Measurements from ENCODE around the gene FXYD2. TPM values are rescaled to one million over a fixed set of nuclear protein-coding genes. Genes with fewer than 3 reads are reported as not detected.

The FXYD2 gene
- total and polyA plus RNA-seq, 2 of the 4 experiments (the other 2 are of a cell fraction): 0.09 TPM; not detected in 1

DNA sequence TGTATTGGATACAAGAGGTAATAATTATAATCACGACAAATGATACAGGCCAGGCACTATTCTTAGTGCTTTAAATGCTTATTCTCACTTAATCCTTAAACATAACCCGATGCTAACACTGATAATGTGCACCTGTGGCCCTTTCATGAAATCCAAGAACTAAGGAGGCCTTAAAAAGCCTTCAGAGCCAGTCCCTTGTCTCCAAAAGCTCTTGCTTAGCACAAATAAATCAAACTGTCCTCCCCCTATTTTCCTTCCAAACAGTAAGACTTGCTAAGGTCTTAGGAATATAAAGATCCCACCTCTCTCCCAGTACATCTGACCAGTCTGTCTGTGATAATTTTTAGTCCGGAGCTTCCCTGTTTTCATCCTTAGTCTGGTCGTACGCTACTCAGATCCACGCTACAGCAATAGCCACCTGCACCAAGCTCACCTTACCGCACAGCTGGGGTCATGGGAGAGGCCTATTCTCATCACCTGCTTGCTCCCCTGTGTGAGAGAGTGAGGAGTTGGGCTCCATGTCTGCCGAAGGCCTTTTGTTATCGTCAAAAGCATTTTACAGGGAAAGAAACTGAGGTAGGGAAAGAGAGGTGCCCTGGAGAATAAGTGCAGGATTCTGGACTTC lies 35.1 kb upstream of the FXYD2 start (continued):
- TF ChIP-seq FOS (IDR thresholded peaks at IDR 0.05; ENCODE audit: low read depth, low read length): no peak

DNA sequence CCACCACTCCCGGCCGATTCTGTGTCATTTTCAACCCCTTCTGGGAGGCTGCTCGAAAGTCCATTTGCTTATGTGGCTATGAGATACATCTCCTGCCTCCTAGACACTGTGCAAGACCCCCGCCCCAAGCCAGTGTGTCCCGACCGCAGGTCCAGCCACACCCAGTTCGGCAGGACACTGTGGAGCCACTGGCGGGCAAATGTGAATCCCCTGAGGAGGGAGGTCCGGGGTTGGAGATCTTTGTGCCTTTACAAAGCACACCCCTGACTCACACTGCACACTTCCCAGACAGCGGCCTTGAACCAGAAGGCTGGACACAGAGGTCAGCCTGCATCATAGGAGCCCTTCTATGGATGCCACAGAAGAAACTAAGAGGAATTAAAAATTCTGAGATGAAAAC lies 34.5 kb upstream of the FXYD2 start:
- CTCF ChIA-PET: no interaction called here
- TF ChIP-seq SMC3 (IDR thresholded peaks at IDR 0.05; ENCODE audit: low read depth, low read length) (no peak), RFX5 (IDR thresholded peaks at IDR 0.05; ENCODE audit: low read depth, low read length) (no peak), RAD21 (IDR thresholded peaks at IDR 0.05; ENCODE audit: low read length) (no peak), CEBPB (IDR thresholded peaks at IDR 0.05; ENCODE audit: low read depth, low read length) (no peak), RCOR1 (IDR thresholded peaks at IDR 0.05; ENCODE audit: insufficient replicate concordance, low read length) (no peak), CHD1 (IDR thresholded peaks at IDR 0.05; ENCODE audit: low read depth, low read length) (no peak), MAFK (IDR thresholded peaks at IDR 0.05; ENCODE audit: low read depth, low read length) (no peak), FOS (IDR thresholded peaks at IDR 0.05; ENCODE audit: low read depth, low read length) (no peak), BHLHE40 (IDR thresholded peaks at IDR 0.05; ENCODE audit: low read depth, low read length) (no peak), MXI1 (IDR thresholded peaks at IDR 0.05; ENCODE audit: borderline replicate concordance, low read depth, low read length) (no peak), MAZ (IDR thresholded peaks at IDR 0.05; ENCODE audit: borderline replicate concordance, low read depth, low read length) (no peak), NFE2L2 (IDR thresholded peaks at IDR 0.05; ENCODE audit: low read depth, low read length) (no peak)
- TF ChIP-seq, protein P1, sequence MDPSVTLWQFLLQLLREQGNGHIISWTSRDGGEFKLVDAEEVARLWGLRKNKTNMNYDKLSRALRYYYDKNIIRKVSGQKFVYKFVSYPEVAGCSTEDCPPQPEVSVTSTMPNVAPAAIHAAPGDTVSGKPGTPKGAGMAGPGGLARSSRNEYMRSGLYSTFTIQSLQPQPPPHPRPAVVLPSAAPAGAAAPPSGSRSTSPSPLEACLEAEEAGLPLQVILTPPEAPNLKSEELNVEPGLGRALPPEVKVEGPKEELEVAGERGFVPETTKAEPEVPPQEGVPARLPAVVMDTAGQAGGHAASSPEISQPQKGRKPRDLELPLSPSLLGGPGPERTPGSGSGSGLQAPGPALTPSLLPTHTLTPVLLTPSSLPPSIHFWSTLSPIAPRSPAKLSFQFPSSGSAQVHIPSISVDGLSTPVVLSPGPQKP (IDR thresholded peaks at IDR 0.05; ENCODE audit: borderline replicate concordance, low read depth, low read length): no peak
- TF ChIP-seq, protein P2, sequence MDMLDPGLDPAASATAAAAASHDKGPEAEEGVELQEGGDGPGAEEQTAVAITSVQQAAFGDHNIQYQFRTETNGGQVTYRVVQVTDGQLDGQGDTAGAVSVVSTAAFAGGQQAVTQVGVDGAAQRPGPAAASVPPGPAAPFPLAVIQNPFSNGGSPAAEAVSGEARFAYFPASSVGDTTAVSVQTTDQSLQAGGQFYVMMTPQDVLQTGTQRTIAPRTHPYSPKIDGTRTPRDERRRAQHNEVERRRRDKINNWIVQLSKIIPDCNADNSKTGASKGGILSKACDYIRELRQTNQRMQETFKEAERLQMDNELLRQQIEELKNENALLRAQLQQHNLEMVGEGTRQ (IDR thresholded peaks at IDR 0.05; ENCODE audit: low read depth, low read length): no peak

More for the DNA sequence above, 34.5 kb upstream of the FXYD2 start:
- Histone ChIP-seq H3K27me3 (ENCODE audit: control insufficient read depth, insufficient read depth, low read length) (peaks cover 8% of the 10 kb centered on the region), H3K9ac (ENCODE audit: low read depth, low read length) (no peak overlapping the region), H2AFZ (replicated peaks; ENCODE audit: low read length, poor library complexity) (peak overlapping the region; percentile 51), H3K56ac (ENCODE audit: extremely low read depth, insufficient read depth, low read length) (no peak overlapping the region), H3K4ac (ENCODE audit: low read depth, low read length) (no peak overlapping the region), H3K27ac (ENCODE audit: insufficient read depth, low read length) (no peak overlapping the region), H3K36me3 (ENCODE audit: control insufficient read depth, insufficient read depth, low read length) (no peaks in the 10 kb centered on the region), H4K91ac (ENCODE audit: insufficient read depth, low read depth, low read length) (no peak overlapping the region), H3K79me1 (ENCODE audit: low read depth in 1 of 2, low read length in 2 of 2) (no peaks in the 10 kb centered on the region), H4K20me1 (ENCODE audit: insufficient read depth, low read length) (no peaks in the 10 kb centered on the region), H3K9me1 (ENCODE audit: insufficient read depth, low read length) (no peaks in the 10 kb centered on the region), H3K4me3 (ENCODE audit: insufficient read depth, low read depth, low read length) (no peak overlapping the region), H4K5ac (ENCODE audit: low read depth, low read length) (no peak overlapping the region), H4K8ac (ENCODE audit: low read depth in 2 of 2, low read length in 2 of 2) (no peak overlapping the region), H3K9me3 (ENCODE audit: control insufficient read depth, insufficient read depth, low read length) (no peaks in the 10 kb centered on the region), H2AK5ac (ENCODE audit: low read depth, low read length) (no peak overlapping the region), H2BK5ac (ENCODE audit: low read depth, low read length, poor library complexity, severe bottlenecking) (no peak overlapping the region), H3K23ac (ENCODE audit: low read depth, low read length) (no peak overlapping the region), H2AK9ac (replicated peaks; ENCODE audit: low read depth, low read length, poor library complexity) (no peak overlapping the region), H2BK120ac (ENCODE audit: low read depth, low read length) (no peak overlapping the region), H2BK15ac (ENCODE audit: low read depth, low read length) (no peak overlapping the region), H3K4me2 (ENCODE audit: low read depth, low read length) (no peak overlapping the region), H3K4me1 (ENCODE audit: control insufficient read depth, insufficient read depth, low read length) (no peaks in the 10 kb centered on the region), H3K18ac (ENCODE audit: low read depth, low read length) (no peak overlapping the region), H2BK20ac (ENCODE audit: low read depth, low read length) (no peak overlapping the region), H3K14ac (replicated peaks; ENCODE audit: low read depth, low read length) (no peak overlapping the region)
- DNase-seq (no peak), ATAC-seq (ENCODE audit: low read depth) (no peak)
- intact Hi-C loops (cut with micrococcal nuclease) (no loop called here), dilution Hi-C loops (cut with HindIII; ENCODE audit: low sequenced_read_pairs, unreplicated experiment) (no loop called here), in situ Hi-C loops (cut with MboI; ENCODE audit: low sequenced_read_pairs) (no loop called here)
- no TSS peak for BruUV-seq (replicated peaks)
- POLR2A ChIA-PET (ENCODE audit: unreplicated experiment): no interaction called here
- 100% methylated on average over 1 of the region's 10 CpGs; no CpG with 5 or more reads in 1 of the 2 experiments for WGBS, 2 experiments (ENCODE audit: extremely low coverage in 2 of 2, insufficient read length in 1 of 2)

Measured in IMR-90 (cell line).